Activated effector memory CD4-positive, alpha-beta T cell treated with anti-CD3 and anti-CD28 coated beads, Interleukin-2, amount 50 U/mL, for 16 hours (primary cell): ENCODE results near the gene ATP23.

Experiments used
- DNase-seq: peaks from one replicate; pipeline ENCODE4 v3.0.0-alpha.2; 2020

The ATP23 gene

DNA sequence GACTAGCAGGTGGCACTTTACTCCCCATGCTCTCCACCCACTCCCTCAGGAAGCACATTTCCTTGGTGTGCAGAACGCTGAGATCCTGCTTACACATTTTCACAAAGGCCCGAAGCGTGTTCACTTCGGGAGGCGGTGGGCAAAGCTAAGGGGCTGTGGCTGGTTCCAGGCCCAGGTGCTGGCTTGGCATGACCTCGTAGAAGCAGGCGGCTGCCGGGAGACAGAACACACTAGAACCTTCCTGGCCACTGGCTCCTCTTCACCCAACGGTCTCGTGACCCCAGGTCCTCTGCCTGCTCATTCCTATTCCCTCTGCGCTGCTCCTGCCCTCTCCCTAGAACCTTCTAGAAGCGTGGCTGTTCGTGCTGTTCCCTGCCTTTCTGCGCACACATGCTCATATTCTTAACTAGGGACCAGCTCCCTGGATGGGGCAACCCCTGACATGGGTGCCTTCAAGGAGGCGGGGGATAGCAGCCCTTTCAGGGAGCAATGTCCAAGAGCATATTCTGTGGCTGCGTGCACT, 43.3 kb downstream of the ATP23 start:
- DNase-seq, result no peak

DNA sequence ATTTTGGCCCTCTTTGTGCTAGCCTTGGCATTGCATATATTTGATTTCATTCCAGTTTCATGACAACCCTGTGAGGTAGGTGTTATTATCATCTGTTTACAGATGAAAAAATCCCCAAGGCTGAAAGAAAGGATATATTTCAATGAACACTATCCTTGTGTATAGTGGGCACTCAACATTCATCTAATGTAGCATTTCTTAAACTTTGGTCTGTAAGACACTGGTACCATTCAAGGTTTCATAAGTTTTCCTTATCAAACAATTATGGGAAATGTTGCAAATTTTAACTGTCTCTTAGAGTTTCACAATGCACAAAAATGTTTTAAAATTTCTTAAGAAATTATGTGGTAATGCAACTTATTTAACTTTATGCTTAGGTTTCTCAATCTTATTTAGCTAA, 44.3 kb downstream of the ATP23 start:
- DNase-seq, result no peak

DNA sequence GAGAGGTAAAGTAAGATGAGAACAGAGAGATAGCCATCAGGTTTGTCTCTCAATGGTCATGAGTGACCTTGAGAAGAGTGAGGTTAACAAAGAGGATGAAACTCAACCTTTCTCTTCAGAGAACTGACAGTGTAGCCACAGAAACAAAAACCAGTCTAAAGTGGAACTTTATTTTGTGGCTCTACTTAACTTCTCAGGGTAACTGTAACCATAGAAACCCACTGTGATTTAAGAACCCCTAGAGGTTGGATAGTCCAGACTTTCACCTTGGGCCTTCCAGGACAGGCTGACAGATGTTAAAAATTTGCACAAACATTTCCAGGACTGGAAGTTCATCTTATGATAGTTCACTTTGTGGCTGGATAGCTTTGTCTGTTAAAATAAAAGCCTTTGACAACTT, 48.5 kb downstream of the ATP23 start:
- no peak for DNase-seq

DNA sequence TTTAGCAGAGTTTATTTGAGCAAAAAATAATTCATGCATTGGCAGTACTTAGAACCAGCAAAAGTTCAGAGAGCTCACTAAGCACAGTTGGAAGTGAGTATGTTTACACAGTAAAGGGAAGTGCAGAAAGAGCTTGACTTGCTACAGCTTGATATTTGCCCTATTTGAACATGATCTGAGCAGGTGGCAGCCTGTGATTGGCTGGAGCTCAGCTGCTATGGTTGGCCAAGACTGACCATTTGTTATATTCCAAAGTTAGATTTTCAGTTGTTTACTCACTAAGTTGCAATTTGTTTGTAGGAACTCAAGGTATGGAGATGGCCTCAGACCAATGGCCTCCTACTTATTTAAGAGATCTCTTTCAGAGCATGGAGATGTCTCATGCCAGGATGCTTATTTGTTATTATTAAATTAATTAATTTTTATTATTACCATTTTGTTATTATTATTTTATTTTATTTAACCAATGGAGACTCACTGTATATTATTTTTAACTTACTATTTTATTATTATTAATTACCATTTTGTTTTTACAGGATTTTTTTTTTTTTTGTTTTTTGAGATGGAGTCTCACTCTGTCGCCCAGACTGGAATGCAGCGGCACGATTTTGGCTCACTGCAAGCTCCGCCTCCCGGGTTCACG, 49.0 kb downstream of the ATP23 start:
- DNase-seq, result no peak

DNA sequence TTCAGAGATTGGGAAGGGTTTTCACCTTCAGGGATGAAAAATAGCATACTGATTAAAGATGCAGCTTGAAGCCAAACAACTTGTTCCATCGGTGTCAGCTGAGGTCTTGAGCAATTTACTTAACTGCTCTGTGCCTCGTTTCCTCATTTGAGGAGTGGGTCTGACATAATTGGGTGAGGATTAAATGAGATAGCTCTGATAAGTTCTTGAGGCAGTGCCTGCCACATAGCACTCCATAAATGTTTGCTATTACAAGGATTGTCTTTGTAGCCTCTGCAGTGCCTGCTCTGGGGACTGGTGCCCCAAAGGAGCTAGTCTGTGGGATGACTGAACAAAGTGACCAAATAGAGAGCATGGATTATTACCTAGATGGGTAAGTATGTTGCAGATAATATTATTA, 50.6 kb downstream of the ATP23 start:
- DNase-seq, result no peak

DNA sequence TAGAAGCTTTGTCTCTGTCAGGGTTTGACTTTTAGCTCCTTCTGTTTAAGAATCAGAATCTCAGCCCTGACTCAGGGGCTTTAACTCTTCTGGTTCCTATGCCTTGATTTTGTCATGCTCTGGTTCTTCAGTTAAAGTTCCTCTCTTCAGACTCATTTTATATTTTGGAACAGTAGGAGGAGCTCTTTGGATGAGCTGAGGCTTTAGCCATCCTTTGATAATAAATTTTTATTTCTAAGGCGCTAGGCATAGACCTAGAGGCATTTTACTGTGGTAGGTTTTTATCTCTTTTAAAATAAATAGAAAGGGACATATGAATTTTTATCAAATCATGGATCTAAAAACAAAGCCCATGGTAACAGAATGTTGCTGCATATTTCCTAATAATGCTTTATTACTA, 51.7 kb downstream of the ATP23 start:
- DNase-seq, result no peak

DNA sequence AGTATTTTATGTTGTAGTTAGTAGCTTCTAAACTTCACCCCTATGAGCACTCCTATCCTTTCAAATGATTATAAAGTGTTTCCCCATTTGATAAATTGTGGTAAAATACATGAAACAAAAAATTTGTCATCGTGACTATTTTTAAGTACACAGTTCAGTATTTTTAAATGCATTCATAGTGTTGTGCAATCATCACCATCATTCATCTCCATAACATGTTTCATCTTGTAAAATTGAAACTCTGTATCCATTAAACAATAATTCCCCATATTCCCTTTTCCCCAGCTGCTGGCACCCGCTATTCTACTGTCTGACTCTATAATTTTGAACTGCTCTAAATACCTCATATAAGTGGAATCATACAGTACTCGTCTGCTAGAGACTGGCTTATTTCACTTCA, 52.5 kb downstream of the ATP23 start:
- DNase-seq, result no peak

DNA sequence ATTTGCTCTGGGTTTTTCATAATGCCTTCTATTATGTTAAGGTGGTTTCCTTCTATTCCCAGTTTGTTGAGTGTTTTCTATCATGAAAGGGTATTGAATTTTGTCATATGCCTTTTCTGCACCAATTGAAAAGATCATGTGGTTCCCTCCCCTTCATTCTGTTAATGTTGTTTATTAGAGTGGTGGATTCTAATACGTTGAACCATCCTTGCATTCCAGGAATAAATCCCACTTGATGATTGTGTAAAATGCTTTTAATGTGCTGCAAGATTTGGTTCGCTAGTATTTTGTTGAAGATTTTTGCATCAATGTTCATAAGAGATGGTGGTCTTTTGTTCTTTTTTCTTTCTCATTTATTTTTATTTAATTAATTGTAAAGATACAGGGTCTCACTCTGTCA, 55.2 kb downstream of the ATP23 start:
- DNase-seq, result no peak

DNA sequence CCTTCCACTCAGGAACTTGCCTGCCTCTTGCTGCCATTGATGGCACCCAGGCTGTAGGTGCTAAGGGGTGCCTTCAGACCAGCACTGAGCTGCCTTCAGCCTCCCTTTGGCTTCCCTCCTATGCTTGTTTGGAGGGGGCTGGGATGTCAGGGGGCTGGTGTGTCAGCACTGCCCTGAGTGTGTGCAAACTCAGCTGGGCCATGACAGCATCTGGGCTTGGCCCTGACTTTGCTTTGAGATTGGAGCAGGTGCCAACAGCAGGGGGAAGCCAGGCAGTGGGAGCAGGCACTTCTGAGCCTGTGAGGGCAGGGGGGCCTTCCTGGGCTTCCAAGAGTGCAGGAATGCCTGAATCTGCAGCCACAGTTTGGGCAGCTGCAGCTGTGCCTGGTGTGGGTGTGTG, 56.9 kb downstream of the ATP23 start:
- DNase-seq, result no peak

DNA sequence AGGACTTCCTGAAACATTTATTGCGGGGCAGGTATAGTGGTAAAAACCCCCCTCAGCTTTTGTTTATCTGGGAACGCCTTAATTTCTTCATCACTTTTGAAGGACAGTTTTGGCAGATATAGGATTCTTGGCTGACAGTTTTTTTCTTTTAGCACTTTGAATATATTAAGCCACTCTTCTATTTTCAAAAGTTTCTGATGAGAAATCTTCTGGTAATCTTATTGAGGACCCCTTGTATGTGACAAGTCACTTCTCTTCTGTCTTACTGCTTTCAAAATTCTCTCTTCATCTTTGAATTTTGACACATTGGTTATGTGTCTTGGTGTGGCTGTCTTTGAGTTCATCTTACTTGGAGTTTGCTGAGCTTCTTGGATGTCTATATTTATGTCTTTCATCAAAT, 59.1 kb downstream of the ATP23 start:
- DNase-seq, result no peak

DNA sequence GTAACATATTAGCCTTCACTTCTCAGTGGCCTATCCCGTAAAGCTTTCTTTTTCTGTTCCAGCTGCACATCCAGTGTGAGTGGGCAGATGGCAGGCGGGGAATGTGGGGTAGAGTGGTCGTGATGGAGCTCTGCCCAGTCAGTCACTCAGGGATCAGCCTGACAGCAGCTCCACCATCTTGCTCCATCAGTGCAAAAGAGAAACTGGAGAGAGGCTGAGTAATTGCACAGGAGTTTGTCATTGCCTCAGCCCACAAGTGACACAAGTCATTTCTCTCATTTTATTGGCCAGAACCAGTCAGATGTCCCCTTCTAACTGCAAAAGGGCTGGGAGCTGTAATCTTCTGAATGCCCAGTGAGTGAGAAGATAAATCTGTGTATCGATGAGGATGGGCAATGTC, 66.5 kb downstream of the ATP23 start:
- DNase-seq, result no peak

DNA sequence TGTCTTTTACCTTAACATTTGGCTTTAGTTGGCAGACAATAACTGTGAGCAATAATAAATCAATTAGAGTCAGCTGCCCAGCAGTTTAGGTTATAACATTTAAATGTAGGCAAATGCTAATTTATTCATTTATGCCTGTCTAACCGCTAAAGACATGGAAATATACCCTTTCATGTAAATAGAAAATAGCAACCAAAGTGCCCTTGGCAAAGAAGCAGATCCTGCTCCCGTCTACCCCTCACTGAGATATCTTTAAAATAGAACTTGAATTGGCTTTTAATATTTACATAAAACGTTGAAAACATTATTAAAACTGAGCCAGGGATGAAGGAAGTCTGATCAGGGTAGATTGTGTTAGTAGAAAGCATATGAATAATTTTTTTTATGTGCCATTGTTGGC, 67.3 kb downstream of the ATP23 start:
- DNase-seq, result no peak
